Measurements from ENCODE around the gene BAIAP3. TPM values are rescaled to one million over a fixed set of nuclear protein-coding genes. Genes with fewer than 3 reads are reported as not detected.

Gene BAIAP3
- polyA plus RNA-seq, 3 donors, result 3.3 to 5.1 (median 5.1) TPM

DNA sequence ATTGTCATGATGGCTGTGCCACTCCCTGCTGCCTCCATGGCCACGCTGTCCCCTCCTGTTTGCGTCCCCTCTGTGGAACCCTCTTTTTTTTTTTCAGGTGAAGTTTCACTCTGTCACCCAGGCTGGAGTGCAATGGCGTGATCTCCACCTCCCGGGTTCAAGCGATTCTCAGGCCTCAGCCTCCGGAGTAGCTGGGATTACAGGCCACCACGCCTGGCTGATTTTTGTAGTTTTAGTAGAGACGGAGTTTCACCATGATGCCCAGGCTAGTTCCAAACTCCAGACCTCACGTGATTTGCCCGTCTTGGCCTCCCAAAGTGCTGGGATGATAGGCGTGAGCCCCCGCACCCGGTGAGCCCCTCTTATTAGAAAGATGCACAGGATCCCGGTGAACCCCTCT is 35.0 kb upstream of the BAIAP3 start:
- no peak for DNase-seq (ENCODE audit: low read depth in 3 of 3, low spot score in 2 of 3)

DNA sequence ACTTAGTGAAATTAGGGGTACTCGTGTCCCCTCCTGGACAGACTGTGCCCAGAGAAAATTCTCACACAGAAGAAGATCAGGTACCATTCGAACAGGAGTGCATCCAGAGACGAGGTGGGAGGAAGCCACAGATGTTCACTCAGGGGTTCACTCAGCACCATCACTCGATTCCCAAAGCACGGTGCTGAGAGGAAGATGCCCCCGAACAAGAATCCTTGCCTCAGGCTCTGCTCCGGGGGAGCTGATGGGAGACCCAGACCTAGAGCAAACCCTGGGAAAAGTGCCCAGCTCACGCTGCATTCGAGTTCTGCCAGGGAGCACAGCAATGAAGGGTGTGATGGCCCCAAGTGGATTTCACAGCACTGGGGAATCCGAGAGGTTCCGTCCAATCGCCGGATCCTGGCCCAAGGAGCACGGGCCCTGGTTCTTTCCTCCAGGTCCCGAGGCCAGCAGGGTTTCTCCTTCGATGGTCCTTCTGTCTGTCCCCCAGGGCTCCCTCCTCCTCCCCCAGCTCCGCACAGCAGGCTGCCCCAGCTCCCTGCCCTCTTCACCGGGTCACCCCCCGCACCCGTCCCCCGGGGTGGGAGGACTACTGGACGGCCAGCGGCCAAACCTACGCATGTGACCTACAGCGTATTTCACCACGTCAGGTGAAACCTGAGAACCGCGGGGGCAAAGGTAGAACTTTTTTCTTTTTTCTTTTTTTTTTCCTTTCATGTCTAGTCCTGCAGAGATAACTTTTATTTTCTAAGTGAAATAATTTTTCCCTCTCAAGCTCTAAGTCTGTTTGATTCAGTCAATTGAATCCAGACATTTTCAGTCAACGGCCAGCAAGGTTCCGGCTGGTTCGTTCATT is 34.2 kb upstream of the BAIAP3 start:
- DNase-seq (ENCODE audit: low read depth in 3 of 3, low spot score in 2 of 3), result no peak

DNA sequence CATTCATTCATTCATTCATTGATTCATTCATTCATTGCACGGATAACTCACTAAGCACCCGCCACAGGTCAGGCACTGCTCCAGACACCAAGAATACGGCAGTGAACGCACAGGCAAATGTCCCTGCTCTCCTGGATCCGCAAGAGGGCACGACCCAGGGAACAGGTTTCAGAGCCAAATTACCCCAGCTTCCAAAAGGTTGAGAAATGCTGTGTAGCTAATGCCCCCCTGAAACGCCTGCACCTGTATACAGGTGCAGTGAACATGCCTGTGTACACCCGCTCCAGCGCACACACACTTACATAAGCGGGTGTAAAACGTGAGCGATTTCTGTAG is 33.6 kb upstream of the BAIAP3 start:
- DNase-seq (ENCODE audit: low read depth in 3 of 3, low spot score in 2 of 3), result no peak

DNA sequence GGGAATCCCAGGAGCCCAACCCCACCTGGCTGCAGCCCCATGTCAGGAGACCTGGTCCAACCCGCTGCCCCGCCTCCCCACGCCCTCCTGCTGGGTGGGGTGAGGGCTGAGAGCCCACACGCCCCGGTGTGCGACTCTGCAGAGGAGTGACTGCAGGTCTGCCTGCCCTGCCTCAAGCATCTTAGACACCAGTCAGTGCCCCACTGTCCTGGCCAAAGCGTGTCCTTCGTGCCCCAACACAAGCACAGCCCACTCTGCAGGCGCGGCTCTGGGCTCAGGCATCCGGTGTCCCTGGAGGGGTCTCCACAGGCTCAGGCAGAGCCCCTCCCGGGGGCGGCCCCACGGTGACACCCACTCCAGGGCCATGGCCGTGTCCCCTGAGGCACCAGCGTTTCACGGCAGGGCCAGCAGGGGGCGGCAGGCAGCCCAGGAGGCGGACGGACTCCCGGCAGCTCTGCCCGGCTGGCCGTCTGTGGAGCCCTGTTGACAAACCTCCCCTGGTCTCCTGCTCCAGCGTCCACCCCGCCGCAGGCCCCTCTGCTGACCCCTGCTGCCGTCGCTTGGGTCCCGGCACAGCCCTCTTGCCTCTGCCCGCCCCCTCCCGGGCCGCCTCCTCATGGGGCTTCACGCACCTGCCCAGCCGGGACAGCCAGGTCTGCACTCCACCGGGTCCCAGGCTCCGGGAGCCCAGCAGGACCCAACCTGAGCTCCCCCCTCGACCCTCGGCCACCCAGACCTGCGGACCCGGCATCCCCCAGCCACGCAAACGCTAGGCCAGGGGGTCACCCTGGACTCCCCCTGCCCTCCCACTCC is 32.6 kb upstream of the BAIAP3 start:
- no peak for DNase-seq (ENCODE audit: low read depth in 3 of 3, low spot score in 2 of 3)

DNA sequence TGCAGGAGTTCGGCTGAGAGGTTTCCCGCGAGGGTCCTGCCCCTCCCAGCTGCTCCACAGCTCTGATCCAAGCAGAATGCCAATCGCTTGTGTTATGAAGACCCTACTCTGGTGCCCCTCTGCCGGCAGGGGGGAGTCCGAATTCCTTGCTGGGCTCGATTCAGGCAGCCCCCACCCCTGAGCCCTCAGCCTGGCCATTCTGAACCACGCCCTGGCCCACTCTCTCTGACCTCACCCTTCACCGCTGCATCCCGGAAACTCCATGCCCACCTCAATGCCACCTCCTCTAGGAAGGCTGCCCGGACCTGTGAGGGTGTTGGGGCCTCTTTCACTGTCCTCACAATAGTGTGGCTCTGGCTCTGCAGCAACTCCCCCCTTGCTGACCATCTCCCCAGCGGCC is 31.9 kb upstream of the BAIAP3 start:
- no peak for DNase-seq (ENCODE audit: low read depth in 3 of 3, low spot score in 2 of 3)

DNA sequence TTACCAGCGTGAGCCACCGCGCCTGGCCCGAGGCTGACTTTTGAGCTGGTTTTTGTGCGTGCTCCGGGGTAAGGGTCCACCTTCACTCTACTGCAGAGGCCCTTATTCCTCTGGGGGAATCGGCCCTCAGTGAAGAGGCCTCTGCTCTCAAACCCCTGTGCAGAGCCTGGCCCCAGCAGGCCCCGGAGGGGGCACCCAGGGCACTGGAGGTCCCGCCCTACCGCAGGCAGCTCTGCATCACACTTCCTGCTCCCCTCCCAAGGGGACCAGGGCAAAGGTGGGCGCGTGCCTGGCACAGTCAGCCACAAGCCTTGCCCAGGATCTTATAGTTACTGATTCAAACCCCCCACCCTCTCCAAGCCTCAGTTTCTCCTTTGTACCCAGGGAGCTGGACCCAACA is 27.6 kb upstream of the BAIAP3 start:
- DNase-seq (ENCODE audit: low read depth in 3 of 3, low spot score in 2 of 3), result no peak

DNA sequence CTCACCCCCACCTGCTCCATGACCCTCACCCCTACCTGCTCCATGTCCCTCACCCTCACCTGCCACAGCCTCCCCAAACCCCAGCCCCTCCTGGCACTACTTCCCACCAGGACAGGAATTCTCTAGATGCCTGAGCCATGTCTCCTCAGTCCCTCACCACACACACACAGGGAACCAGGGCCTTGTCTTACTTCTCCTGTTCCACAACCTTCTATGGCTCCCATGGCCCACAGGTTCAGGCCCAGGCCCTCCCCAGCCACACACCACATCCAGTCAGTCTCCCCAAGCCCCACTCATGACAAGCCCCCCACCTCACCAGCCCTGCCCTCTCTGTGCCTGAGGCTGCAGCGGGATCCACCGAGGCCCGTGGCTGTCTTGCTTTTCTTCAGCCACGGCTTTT is 27.1 kb upstream of the BAIAP3 start:
- DNase-seq (ENCODE audit: low read depth in 3 of 3, low spot score in 2 of 3), result no peak

DNA sequence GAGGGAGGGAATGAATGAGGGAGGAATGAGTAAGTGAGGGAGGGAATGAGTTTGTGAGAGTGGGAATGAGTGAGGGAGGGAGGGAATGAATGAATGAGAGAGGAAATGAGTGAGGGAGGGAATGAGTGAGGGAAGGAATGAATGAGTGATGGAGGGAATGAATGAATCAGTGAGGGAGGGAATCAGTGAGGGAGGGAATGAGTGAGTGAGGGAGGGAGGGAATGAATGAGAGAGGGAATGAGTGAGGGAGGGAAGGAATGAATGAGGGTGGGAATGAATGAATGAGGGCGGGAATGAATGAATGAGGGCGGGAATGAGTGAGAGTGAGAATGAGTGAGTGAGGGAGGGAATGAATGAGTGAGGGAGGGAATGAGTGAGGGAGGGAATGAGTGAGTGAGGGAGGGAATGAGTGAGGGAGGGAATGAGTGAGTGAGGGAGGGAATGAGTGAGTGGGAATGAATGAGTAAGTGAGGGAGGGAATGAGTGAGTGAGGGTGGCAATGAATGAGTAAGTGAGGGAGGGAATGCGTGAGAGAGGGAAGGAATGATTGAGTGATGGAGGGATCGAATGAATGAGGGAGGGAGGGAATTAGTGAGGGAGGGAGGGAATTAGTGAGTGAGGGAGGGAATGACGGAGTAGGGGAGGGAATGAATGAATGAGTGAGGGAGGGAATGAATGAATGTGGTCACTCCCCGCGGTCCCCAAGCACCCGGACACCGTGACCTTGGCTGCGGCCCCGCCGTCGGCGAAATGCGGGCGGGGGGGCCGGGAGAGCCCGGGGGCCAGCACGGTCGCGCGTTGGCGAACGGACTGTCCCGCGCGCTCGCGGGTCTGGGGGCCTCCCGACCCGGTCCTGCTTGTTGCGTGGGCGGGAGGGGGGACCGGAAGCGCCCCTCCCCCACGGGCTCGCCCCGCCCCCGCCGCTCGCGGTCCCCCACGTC is 25.1 kb upstream of the BAIAP3 start:
- no peak for DNase-seq (ENCODE audit: low read depth in 3 of 3, low spot score in 2 of 3)

DNA sequence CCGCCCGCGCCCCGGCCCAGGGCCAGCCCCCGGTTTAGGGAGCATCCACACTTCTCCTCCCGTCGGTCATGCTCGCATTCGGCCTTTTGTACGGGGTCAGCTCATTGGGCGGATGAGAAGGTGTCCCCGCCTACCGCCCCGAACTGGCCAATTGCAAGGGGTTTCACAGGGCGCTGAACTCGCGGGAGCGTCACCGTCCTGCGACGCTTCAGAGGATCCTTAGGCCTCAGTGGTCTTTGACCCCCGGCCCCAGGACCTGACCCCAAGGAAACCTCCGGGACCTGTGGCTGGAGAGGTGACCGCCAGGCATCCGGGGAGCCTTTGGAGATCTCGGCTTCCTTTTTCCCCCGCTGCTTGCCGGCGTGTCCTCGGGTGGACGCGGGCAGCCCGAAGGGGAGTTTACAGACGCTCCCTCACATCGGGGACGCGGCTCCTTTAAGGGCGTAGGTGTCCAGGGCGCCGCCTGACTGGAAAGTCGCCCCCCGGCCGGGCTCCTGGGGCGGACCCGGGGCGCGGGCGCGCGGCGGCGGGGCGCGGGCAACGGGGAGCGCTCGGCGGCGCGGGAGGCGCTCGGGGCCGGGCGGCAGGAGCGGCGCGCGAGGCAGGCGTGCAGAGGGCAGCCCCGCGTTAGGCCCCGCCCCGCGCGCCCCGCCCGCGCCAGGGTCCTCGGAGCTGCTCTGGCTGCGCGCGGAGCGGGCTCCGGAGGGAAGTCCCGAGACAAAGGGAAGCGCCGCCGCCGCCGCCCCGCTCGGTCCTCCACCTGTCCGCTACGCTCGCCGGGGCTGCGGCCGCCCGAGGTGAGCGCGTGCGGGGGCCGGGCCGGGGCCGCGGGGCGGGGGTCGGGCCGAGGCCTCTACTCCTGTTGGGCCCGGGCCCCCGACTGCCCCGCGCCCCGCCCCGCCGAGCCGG is 24.2 kb upstream of the BAIAP3 start, which contains the start of gene UBE2I:
Gene UBE2I (plus strand): TSS at position 660 of the 909 bp plus-strand sequence. CDS start 4,395 bp downstream, outside the sequence.
- peak; percentile 98 to 100 (median 99) for DNase-seq (ENCODE audit: low read depth in 3 of 3, low spot score in 2 of 3)

DNA sequence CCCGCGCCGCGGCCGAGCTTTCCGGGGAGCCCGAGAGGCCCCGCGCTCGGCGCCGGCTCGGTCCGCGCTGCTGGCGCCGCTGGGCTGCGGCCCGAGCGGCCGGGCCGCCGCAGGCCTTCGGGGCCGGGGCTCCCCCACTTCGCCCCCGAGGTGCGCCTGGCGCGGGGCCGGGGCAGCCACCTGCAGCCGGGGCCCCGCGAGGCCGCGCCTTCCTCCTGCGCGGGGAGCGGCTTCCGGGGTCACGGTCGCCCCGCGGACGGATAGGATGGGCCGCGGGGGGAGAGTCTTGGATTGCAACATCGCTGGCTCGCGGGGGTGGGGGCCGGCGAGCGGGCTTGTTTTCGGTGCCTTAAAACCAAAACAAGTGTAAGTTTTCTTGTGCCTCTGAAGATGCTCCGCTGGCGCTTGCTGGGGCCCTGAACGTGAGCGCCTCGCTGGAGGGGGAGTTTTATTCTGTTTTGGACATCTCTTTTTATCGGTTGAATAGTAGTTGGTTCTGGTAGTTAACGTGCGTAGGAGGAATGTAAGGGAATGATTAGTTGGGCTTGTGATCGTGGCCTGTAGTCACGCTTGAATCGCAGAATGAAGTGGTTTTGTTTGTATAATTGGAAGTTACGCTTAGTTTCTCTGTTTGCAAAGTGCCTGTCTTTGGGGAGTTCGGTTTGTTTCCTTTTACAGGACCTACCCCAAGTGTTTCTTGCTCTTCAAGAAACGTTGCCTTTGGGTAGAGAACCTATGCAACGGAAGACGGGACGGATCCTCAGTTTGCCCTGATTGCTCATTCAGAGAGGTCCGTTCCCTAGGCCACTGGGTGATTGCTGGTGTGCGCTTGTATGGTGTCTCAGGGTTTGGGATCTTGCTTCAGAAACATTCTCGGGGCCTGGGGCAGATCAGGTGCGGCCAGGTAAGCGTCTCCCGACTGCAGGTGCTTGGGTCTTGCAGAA is 23.3 kb upstream of the BAIAP3 start:
- no peak for DNase-seq (ENCODE audit: low read depth in 3 of 3, low spot score in 2 of 3)

DNA sequence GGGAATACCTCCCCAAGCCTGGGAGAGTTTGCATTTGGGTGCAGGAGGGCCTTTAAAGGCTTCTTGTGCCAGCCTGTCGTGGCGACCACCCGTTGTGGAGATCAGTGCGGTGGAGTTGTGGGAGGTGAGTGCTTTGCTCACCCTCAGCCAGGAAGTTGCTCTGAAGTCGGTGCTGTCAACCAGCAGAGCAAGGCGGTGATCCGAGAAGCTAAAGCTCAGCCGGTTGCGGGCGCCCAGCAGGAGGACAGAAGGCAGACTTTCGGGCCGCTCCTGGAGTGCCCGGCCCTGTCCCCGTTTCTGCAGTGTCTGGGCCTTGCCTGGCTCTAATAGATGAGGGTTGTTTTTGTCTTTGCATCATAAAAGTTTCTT is 22.6 kb upstream of the BAIAP3 start:
- no peak for DNase-seq (ENCODE audit: low read depth in 3 of 3, low spot score in 2 of 3)

DNA sequence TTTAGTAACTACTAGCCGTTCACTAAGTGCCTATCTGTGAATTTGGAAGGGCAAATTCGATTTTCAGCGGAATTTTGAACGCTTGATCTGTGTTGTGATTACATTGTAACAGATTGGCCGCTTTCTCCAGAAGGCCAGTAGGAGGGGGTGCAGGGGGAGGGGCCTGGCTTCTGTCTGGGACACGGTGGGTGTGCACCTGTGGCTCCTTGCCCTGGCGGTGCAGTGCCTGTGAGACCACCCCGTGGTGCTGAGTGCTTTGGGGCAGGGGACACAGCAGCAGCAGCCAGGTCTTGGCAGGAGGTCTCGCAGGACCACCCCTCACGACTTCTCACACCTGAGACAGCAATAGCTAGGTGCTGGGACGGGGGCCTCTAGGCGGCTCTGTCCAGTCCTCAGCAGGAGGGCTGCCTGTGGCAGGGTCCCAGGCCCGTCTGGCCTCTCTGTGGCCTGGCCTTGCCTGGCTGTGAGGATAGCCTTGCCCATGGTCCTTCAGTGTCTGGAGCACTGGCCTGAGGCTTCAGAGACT is 22.2 kb upstream of the BAIAP3 start:
- no peak for DNase-seq (ENCODE audit: low read depth in 3 of 3, low spot score in 2 of 3)

DNA sequence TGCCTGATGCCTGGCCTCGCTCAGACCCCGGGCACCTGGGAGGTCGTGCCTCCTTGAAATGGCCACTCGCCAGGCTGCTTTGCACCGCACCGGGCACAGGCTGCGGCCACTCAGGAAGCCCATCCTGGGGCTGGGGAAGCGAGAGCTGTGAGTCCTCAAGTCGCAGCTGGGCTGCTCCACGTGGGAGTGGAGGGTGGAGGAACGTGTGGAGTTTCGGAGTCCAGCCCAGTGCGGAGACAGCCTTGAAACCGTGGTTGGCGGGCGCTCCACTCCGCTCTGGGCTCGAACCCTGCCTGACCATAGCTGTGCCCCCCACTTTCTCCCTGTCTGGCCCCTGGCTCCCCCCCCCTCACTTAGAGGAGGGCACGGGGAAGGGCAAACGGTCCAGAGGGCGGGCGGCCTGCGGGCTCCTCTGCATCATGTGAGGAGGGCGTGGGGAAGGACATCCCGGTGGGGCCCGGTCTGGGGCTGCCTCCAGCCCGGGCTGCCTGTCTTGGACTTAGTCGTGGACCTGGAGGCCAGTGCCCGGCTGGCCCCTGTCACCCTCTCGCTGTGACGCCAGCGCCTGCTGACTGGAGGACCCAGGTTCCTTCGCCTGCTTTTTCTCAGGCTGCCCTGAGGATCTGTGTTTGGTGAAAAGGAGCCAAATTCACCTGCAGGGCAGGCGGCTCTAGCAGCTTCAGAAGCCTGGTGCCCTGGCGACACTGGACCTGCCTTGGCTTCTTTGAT is 21.5 kb upstream of the BAIAP3 start:
- no peak for DNase-seq (ENCODE audit: low read depth in 3 of 3, low spot score in 2 of 3)

DNA sequence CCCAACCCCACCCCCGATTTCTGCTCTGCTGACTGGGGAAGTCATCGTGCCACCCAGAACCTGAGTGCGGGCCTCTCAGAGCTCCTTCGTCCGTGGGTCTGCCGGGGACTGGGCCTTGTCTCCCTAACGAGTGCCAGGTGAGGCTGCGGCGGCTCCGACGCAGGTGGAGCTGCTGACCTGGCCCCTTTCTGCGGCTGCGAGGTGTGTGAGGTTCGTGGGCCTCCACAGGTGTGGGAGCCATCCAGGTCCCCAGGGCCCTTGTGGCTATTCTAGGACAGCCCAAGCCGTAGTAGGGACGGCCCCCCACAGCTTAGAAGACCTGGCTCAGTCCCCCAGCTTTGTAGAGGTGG is 21.0 kb upstream of the BAIAP3 start:
- no peak for DNase-seq (ENCODE audit: low read depth in 3 of 3, low spot score in 2 of 3)

DNA sequence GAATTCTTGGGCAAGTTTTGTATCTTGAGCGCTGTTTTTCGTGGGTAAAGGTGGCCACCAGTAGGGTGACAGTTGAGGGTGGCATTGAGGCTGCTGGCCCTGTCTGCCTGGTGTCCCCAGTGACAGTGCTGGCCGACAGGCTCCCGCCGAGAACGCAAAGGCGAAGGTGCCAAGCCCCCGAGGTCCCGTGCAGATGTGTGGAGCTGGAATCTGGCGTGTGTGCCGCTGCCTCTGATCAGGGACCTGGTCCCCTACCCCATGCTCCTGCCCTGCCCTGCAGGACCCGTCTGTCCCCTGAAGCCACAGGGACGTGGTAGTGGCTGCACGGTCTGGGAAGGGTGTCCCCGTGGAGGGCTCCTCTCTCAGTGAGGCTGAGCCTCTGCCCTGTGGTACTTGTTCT is 20.5 kb upstream of the BAIAP3 start:
- no peak for DNase-seq (ENCODE audit: low read depth in 3 of 3, low spot score in 2 of 3)

DNA sequence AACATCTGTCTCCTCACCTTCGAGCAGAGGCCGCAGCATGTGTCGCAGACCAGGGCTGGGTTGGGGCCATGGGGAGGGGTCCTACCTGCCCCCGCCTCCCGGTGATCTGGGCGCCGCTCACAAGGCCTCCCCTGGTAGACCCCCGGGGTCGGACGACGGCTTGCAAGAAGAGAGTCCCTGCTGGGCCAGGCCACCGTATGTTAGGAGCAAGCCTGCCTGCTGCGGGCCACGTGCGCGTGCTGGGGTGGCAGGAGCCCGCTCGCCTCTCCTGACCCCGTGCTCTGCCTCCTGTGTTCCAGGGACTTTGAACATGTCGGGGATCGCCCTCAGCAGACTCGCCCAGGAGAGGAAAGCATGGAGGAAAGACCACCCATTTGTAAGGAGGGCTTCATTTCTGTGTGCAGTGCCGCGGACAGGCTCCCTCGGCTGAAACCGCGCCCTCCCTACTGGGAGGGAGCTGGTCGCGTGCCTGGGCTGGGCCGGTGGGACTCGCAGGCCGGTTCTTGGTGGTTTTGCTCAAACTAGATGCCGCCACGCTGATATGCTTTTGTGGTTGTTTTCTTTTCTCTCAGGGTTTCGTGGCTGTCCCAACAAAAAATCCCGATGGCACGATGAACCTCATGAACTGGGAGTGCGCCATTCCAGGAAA is 19.6 kb upstream of the BAIAP3 start:
- no peak for DNase-seq (ENCODE audit: low read depth in 3 of 3, low spot score in 2 of 3)

DNA sequence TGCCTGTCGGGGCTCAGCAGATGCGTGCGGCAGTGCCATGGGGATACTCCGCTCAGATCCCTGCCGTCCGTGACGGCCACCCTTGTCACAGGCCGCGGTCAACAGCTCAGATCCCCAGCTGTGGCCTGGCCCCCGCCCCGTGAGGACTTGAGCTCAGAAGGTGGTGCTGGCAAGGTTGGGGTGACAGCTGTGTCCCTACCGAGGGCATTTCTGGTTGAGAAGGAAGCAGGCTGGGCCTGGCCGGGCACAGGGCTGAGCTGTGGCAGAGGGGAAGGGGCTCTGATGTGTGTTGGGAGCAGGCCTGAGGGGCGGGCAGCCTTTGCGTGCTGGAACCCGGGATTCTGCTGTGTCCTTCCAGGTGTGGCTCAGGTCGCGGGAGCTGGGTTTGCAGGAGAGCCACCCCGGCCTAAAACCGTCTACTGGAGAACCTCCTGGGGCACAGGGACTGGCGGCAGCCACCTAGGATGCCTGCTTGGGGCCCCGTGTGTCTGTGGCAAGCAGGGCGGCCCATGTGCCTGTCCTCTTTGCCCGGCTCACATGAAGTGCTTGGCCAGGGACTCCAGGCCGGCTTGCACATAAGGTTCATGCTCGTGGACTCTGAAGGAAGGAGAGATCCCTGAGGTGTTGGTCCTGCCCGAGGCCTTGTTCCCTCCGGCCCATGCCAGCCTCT is 18.9 kb upstream of the BAIAP3 start:
- DNase-seq (ENCODE audit: low read depth in 3 of 3, low spot score in 2 of 3), result no peak

Data from right renal cortex interstitium (tissue), 3 donors.